ENCODE results near the gene RNF223. TPM values are rescaled to one million over a fixed set of nuclear protein-coding genes. Genes with fewer than 3 reads are reported as not detected.

The RNF223 gene
- total RNA-seq, 1 experiment from 2014 or later: not detected

GRCh38 chr1:1045129-1045528, 29.0 kb downstream of the RNF223 start:
- Histone ChIP-seq H2AFZ (ENCODE audit: low read length) (no peak overlapping the region), H2BK120ac (ENCODE audit: low read depth, low read length, poor library complexity, severe bottlenecking) (no peak overlapping the region), H4K91ac (ENCODE audit: insufficient read length, low read depth, low read length) (no peak overlapping the region), H4K8ac (replicated peaks; ENCODE audit: insufficient read length, low read depth, low read length) (no peak overlapping the region), H3K18ac (ENCODE audit: insufficient read length, low read depth, low read length) (no peak overlapping the region), H3K79me1 (ENCODE audit: insufficient read depth, low read depth, low read length, poor library complexity, severe bottlenecking) (no peaks in the 10 kb centered on the region), H3K4me1 (ENCODE audit: insufficient read depth, low read length) (no peaks in the 10 kb centered on the region), H3K9me3 (ENCODE audit: control insufficient read depth, low read depth, low read length) (no peaks in the 10 kb centered on the region), H3K27ac (ENCODE audit: insufficient read length, low read depth, low read length) (no peak overlapping the region), H2BK20ac (ENCODE audit: low read depth, low read length, poor library complexity, severe bottlenecking) (no peak overlapping the region), H2AK5ac (ENCODE audit: insufficient read length, low read length) (no peak overlapping the region), H2BK5ac (ENCODE audit: insufficient read length, low read length) (no peak overlapping the region), H4K5ac (ENCODE audit: insufficient read length, low read depth, low read length) (no peak overlapping the region), H3K27me3 (ENCODE audit: insufficient read depth, low read length) (no peaks in the 10 kb centered on the region), H3K56ac (ENCODE audit: insufficient read length, low read depth, low read length) (no peak overlapping the region), H4K20me1 (ENCODE audit: control insufficient read depth, insufficient read depth, insufficient read length) (peaks cover 3% of the 10 kb centered on the region), H3T11ph (ENCODE audit: low read length) (no peak overlapping the region), H3K79me2 (ENCODE audit: insufficient read depth, low read length) (no peaks in the 10 kb centered on the region), H3K4ac (ENCODE audit: low read depth, low read length) (no peak overlapping the region), H3K9ac (ENCODE audit: extremely low read depth, insufficient read length, low read length) (no peak overlapping the region), H3K14ac (ENCODE audit: insufficient read depth, low read length) (no peak overlapping the region), H3K23ac (ENCODE audit: insufficient read length, low read depth, low read length) (no peak overlapping the region), H3K23me2 (ENCODE audit: insufficient read length, low read depth, low read length, poor library complexity, severe bottlenecking) (peaks cover 4% of the 10 kb centered on the region), H2BK12ac (ENCODE audit: insufficient read length, low read depth, low read length) (no peak overlapping the region), H3K4me2 (ENCODE audit: insufficient read depth, insufficient read length, low read length) (no peak overlapping the region), H2BK15ac (ENCODE audit: low read depth, low read length) (no peak overlapping the region)
- no peak for DNase-seq
- no CpG with 5 or more reads among the region's 23 CpGs for WGBS (ENCODE audit: extremely low coverage, insufficient read length, low lambda C conversion rate)
- H3K36me3 Mint-ChIP-seq (ENCODE audit: insufficient read depth in 1 of 3, low read depth in 3 of 3): peaks cover 8 to 47% (median 40%) of the 10 kb centered on the region in 3 experiments
- no peak overlapping the region; a peak in 1 of 5 replicates for H3K4me3 Mint-ChIP-seq
- no peaks in the 10 kb centered on the region for H3K4me1 Mint-ChIP-seq
- no peaks in the 10 kb centered on the region; a peak in 1 of 5 replicates for H3K9me3 Mint-ChIP-seq
- TF ChIP-seq CTCF (conservative IDR thresholded peaks at IDR 0.05): no peak
- peaks cover 1% of the 10 kb centered on the region for H3K27me3 Mint-ChIP-seq (ENCODE audit: low read depth)
- H3K27ac Mint-ChIP-seq: no peak overlapping the region
